ENCODE measurements around the gene ZBED6. TPM values are rescaled to one million over a fixed set of nuclear protein-coding genes. Genes with fewer than 3 reads are reported as not detected.
"Not testable (repeated sequence)": the region's sequence is repeated elsewhere in the genome, so short reads cannot be mapped to it uniquely, and the experiment has no call there.

ZBED6 gene
- total and polyA plus RNA-seq, 7 donors, result 0.60 to 21.4 (median 11.0) TPM

DNA sequence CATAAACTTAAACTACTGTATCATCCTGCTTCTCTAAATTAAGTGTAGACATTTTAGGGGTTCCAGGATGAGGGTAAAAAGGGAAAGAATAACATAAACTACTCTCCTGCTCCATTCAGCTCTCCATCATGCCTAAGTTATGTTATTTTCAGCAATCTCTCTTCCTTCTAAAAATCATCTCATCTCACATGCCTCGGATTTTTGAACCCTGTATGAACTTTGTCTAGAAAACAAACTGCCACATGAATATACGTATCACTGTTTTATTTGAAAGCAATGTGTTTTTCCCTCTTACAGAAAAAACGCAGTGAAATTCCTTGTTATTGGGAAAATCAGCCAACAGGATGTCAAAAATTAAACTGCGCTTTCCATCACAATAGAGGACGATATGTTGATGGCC, 32.6 kb downstream of the ZBED6 start:
- intact Hi-C loops (cut with DNase I), result no loop called here
- 93 to 94% methylated on average over 5 of the region's 5 CpGs for WGBS, 2 donors
- DNase-seq, result no peak
- Histone ChIP-seq H3K4me3 (no peak overlapping the region), H3K4me1 (peaks cover 0 to 6% (median 2%) of the 10 kb centered on the region in 4 donors), H3K36me3 (peaks cover 25 to 73% (median 41%) of the 10 kb centered on the region in 4 donors), H3K9me3 (no peaks in the 10 kb centered on the region), H3K27me3 (no peaks in the 10 kb centered on the region), H3K27ac (peak overlapping the region in 1 of 4 donors; percentile 46)
- TF ChIP-seq, protein P1, sequence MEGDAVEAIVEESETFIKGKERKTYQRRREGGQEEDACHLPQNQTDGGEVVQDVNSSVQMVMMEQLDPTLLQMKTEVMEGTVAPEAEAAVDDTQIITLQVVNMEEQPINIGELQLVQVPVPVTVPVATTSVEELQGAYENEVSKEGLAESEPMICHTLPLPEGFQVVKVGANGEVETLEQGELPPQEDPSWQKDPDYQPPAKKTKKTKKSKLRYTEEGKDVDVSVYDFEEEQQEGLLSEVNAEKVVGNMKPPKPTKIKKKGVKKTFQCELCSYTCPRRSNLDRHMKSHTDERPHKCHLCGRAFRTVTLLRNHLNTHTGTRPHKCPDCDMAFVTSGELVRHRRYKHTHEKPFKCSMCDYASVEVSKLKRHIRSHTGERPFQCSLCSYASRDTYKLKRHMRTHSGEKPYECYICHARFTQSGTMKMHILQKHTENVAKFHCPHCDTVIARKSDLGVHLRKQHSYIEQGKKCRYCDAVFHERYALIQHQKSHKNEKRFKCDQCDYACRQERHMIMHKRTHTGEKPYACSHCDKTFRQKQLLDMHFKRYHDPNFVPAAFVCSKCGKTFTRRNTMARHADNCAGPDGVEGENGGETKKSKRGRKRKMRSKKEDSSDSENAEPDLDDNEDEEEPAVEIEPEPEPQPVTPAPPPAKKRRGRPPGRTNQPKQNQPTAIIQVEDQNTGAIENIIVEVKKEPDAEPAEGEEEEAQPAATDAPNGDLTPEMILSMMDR (IDR thresholded peaks at IDR 0.05), result no peak
- no peak for TF ChIP-seq POLR2A (IDR thresholded peaks at IDR 0.05)
- TF ChIP-seq EP300 (IDR thresholded peaks at IDR 0.05), result no peak
- no peak for TF ChIP-seq POLR2AphosphoS5 (IDR thresholded peaks at IDR 0.05)

DNA sequence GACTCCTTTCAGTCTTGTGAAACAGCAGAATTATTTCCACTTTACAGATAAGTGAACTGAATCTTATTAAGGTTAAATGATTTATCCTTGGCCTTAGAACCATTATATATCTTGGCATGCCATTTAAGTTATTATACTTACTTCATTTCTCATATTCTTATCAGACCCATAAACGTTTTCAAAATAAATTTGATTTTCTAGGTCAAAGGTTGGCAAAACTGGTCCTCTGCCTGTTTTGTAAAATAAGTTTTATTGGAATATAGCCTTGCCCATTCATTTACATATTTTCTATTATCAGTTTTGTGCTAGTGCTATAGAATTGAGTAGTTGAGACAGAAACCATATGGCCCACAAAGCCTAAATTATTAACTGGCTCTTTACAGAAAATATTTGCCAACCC, 33.1 kb downstream of the ZBED6 start:
- Histone ChIP-seq H3K36me3 (peaks cover 25 to 73% (median 44%) of the 10 kb centered on the region in 4 donors), H3K27me3 (no peaks in the 10 kb centered on the region), H3K9me3 (no peaks in the 10 kb centered on the region), H3K4me3 (no peak overlapping the region), H3K4me1 (peaks cover 0 to 1% (median under 1%) of the 10 kb centered on the region in 4 donors), H3K27ac (peak overlapping the region in 2 of 4 donors; percentile 28 to 46)
- no peak for DNase-seq
- WGBS, 2 donors, result 20 to 61% methylated on average over 1 of the region's 1 CpG
- intact Hi-C loops (cut with DNase I), result no loop called here
- TF ChIP-seq POLR2A (IDR thresholded peaks at IDR 0.05) (no peak), EP300 (IDR thresholded peaks at IDR 0.05) (no peak), POLR2AphosphoS5 (IDR thresholded peaks at IDR 0.05) (no peak)

DNA sequence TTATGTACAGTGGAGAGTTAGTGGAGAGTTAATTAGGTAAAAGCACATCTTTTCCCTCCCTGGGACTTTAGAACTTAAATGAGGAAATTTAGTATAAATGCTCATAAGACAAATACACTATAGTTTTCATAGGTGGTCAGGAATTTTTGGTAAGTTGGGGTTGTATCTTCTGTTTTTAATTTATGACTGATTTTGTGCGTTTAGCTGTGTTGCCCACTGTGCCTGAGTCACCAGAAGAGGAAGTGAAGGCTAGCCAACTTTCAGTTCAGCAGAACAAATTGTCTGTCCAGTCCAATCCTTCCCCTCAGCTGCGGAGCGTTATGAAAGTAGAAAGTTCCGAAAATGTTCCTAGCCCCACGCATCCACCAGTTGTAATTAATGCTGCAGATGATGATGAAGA, 33.8 kb downstream of the ZBED6 start:
- H3K4me3 ChIP-seq; H3K4me1 ChIP-seq; H3K27me3 ChIP-seq; DNase-seq; H3K9me3 ChIP-seq; intact Hi-C loops (cut with DNase I): not testable (repeated sequence)
- H3K36me3 ChIP-seq, result peaks cover 28 to 80% (median 49%) of the 10 kb centered on the region in 4 donors
- peak overlapping the region in 3 of 4 donors; percentile 16 to 46 (median 28) for H3K27ac ChIP-seq
- WGBS, 2 donors, result 79 to 91% methylated on average over 5 of the region's 5 CpGs

DNA sequence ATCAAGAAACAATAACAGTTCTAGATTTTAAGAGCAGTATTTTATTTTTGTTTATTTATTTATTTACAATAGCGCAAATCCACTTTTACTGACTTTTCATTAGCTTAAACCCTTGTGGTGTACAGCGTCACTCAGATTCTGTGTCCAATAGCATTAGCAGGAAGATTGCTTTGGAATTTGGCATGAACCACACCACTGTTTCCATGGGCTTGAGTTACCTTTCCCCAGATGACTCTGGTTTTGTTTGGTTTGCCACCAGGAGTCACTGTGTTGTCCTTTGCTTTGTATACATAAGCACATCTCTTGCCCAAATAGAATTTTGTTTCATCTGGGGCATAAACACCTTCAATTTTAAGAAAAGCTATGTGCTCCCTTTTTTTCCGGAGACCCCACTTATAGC, 40.1 kb downstream of the ZBED6 start:
- intact Hi-C loops (cut with DNase I), result no loop called here
- Histone ChIP-seq H3K27ac (no peak overlapping the region), H3K27me3 (no peaks in the 10 kb centered on the region), H3K4me3 (no peak overlapping the region), H3K4me1 (peaks cover 0 to 6% (median 0%) of the 10 kb centered on the region in 4 donors), H3K36me3 (peaks cover 40 to 100% (median 80%) of the 10 kb centered on the region in 4 donors), H3K9me3 (no peaks in the 10 kb centered on the region)
- TF ChIP-seq EP300 (IDR thresholded peaks at IDR 0.05) (no peak), POLR2AphosphoS5 (IDR thresholded peaks at IDR 0.05) (no peak), POLR2A (IDR thresholded peaks at IDR 0.05) (no peak)
- TF ChIP-seq, protein P1 (IDR thresholded peaks at IDR 0.05), result no peak
- no peak for DNase-seq
- WGBS, 2 donors, result 96 to 98% methylated on average over 3 of the region's 3 CpGs

DNA sequence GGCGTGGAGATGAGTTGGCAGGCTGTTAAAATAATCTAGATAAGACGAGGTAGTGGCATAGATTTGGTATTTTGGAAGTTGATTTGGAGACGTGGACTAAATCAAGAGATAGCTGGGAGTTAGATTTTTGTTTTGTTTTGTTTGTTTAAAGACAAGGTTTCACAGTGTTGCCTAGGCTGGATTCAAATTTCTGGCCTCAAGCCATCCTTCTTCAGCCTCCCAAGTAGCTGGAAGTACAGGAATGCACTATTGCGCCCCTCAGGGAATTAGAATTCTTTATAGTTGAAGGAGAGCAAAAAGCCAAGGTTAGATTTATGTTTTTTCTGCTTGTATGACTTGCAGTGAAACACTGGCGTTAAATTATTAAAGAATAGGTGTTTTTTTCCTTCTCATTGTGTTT, 43.7 kb downstream of the ZBED6 start:
- Histone ChIP-seq H3K27me3 (no peaks in the 10 kb centered on the region), H3K4me3 (no peak overlapping the region), H3K27ac (no peak overlapping the region), H3K9me3 (no peaks in the 10 kb centered on the region), H3K36me3 (peaks cover 21 to 96% (median 61%) of the 10 kb centered on the region in 4 donors), H3K4me1 (peaks cover 0 to 6% (median 0%) of the 10 kb centered on the region in 4 donors)
- WGBS, 2 donors, result 84 to 86% methylated on average over 5 of the region's 5 CpGs
- intact Hi-C loops (cut with DNase I), result no loop called here
- DNase-seq, result no peak
- no peak for TF ChIP-seq POLR2A (IDR thresholded peaks at IDR 0.05)
- TF ChIP-seq, protein P1 (IDR thresholded peaks at IDR 0.05), result no peak
- TF ChIP-seq EP300 (IDR thresholded peaks at IDR 0.05), result no peak
- no peak for TF ChIP-seq POLR2AphosphoS5 (IDR thresholded peaks at IDR 0.05)
